Suppressor macrophage (primary cell): ENCODE measurements around the gene POC5.
"Not testable (repeated sequence)": the region's sequence is repeated elsewhere in the genome, so short reads cannot be mapped to it uniquely, and the experiment has no call there.

Experiments used
- DNase-seq, 4 experiments: peaks; one replicate each; pipeline ENCODE4 v3.0.0-alpha.2; 2020 to 2022

The POC5 gene

DNA sequence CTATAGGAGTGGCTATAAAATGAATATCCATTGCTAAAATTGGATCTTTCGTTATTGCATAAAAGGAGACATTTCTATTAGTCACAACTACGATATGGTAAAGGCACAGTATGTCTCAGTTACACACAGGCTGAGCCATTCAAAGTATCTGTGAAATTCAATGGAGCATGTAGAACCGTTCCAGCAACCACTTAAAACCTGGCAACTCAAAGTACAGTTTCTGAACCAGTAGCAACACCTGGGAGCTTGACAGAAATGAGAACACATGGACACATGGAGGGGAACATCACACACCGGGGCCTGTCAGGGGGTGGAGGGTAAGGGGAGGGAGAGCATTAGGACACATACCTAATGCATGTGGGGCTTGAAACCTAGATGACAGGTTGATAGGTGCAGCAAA lies 15.4 kb downstream of the POC5 start:
- no peak for DNase-seq

DNA sequence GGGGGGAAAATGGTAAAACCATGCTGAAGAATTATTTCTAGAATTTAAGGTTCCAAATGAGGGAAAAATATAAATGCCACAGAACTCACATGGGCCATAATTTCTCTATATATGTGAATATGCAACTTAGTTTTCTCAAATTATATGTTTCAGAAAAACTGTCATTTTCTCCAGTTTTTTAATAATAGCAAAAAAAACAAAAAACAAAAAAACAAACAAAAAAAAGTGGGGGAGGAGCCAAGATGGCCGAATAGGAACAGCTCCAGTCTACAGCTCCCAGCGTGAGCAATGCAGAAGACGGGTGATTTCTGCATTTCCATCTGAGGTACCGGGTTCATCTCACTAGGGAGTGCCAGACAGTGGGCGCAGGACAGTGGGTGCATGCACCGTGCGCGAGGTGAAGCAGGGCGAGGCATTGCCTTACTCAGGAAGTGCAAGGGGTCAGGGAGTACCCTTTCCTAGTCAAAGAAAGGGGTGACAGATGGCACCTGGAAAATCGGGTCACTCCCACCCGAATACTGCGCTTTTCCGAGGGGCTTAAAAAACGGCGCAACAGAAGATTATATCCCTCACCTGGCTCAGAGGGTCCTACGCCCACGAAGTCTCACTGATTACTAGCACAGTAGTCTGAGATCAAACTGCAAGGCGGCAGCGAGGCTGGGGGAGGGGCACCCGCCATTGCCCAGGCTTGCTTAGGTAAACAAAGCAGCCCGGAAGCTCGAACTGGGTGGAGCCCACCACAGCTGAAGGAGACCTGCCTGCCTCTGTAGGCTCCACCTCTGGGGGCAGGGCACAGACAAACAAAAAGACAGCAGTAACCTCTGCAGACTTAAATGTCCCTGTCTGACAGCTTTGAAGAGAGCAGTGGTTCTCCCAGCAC lies 21.5 kb downstream of the POC5 start:
- not testable (repeated sequence) for DNase-seq

DNA sequence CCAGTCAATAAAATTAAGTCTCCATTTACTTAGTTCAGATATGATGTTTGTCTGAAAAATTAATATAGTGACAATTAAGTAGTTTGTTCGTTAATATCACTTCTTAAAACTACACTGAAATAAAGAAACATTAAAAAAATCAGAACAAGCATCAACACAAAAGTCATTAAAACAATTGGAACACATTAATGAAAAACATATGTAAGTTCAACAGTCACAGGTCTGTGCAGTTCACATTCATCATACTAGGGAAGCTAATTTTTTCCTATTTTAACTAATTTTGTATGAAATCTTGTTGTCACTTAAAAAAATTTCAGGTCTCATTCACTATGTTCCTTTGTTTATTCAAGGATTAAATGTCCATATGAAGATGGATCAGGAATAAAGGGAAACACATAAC lies 22.5 kb downstream of the POC5 start:
- DNase-seq: no peak

DNA sequence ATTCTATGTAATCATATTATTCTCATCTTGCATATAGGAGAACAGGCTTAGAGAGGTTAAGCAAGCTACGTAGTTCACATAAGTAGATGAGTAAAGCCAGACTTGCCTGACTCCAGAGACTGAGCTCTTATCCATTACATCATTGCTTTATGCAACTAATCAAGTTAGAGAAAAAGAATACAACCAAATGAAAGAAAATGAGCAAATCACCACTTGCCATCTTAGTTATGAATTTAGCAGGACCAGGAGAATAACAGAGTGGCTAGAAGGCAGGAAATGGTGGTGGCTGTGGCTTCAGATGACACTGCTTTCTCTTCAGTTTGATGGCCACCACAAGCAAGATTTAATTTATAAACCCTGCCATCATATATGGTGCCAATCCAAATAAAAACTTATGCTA lies 26.6 kb downstream of the POC5 start:
- DNase-seq: no peak

DNA sequence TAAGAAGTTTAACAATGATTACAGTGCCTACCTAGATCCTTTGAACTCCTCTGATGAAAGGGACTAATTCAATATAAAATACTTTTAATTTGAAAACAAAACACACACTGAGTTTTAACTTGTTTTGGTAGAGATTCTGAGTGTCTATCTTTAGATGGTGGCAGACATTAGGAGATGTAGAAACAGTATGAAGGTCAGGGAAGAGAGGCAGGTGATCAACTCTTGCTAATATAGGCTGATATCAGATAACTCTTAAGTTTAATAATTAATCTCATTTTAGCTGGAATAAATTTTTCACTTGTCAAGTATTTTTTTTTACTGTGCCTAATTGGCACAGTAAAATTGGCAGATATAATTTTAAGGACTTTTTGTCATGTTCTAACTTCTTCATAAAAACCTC lies 30.8 kb downstream of the POC5 start:
- DNase-seq: no peak

DNA sequence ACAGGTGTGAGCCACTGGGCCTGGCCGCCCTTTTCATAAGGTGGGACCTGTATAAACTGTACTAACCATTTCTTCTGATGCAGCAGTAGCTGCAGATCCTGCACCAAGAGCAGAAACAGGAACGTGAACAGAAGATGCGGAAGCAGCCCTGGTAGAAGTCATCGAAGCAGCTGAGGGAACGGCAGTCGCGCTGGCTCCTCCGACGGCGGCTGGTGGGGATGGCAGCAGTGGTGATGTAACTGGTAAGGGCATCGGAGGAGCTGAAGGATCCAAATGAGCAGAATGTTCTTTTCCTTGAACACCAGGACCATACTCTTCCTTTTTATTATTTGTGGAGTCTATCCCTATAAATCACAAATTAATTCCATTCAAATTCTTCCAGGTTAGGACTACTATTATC lies 32.1 kb downstream of the POC5 start:
- no peak for DNase-seq

DNA sequence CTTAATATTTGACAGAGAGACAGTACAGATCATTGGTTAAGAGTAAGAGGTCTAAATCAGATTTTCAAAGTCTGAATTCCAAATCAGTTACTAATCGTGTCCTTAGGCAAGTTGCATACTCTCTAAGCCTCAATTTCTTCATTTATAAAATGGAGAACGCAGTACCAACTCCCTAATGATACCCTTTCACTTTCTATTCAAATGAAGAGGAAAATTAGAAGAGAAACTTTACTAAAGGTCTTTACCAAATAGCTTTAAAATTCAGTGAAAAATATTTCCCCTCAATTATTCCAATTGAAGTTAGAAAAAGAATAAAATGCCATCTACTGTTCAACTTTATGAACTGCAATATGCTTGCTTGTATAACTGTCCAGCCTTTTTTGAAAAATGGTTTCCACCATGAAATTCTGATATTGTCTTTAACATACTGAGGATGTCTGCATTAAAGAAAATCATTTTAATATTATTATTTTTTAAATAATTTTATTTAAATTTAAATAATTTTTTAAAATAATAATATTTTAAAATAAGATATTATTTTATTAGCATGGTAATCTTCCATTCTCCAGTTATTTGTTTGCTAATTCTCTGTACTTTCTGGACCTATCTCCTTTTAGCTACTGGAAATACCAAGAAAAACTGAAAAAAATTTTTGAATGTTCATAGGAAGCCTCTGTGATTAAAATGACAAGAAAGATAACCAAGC lies 36.0 kb downstream of the POC5 start:
- DNase-seq: peak in 2 of 4 experiments; percentile 67 to 74

DNA sequence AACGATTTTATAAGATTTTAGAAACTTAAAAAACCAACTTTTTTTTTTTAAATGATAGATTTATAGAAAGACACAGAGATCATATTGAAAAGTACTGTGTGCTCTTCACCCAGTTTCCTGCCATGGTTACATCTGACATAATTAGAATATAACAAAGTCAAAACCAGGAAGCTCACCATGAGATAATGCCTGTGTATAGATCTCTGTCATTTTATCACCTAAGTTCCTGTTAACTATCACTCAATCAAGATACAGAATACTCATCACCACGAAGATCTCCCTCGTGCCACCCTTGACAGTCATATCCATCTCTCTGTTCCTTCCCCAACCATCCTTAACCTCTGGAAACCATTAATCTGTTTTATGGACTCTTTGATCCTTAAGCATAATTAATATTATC lies 39.1 kb downstream of the POC5 start:
- peak in 1 of 4 experiments; percentile 24 for DNase-seq

DNA sequence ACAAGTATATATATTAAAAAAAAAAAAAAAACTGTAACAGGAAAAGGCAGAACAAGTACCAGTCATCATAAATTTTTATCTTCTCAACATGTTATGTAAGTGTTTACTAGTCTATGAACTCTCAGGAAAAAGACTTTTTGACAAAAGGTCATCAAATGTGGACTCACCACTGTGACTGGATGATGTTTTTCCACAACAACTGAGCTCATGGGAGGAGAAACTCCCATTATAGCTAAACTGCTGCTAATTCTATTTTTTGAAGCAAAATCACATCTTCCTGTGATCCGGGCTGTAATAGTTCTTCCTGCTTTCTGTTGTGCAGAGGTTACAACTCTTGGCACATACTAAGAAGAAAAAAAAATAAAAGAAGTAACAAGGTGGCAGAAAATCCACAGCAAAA lies 39.6 kb downstream of the POC5 start:
- DNase-seq: peak in 2 of 4 experiments; percentile 9 to 30

DNA sequence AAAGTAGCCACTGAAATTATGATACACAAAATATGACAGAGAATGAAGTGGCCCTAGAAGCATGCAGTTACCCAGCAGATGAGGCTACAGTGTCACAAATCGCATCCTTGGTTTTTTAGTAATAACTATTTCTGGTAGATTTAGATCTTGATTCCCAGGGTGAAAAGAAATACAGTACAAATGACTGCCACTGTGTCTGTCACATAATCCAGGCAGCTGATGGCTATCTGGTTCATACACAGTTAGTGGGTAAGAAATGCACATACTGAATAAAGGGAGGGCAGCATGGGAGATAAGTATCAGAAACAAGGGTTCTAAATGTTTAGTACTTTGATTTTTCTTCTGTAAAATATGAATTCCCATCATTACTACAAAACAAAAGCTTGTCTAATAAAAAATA lies 41.5 kb downstream of the POC5 start:
- no peak for DNase-seq

DNA sequence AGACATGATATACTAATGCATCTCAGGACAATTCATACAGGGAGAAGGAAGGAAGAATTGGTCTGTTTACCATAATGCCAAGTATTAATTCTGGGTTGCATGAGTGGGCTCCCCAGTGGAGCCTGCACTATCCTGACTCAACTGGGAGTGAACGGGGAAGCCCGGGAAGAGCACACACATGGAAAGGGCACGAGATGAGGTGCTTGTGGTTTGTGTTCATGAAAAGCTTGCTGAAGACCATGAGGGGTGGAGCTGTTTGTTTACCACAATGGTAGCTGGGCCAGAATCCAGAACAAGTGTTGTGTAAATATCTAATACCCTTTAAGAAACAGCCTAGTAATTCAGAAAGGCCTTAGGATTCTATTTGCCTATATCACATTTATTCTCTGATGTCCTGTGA lies 44.6 kb downstream of the POC5 start:
- DNase-seq: no peak

DNA sequence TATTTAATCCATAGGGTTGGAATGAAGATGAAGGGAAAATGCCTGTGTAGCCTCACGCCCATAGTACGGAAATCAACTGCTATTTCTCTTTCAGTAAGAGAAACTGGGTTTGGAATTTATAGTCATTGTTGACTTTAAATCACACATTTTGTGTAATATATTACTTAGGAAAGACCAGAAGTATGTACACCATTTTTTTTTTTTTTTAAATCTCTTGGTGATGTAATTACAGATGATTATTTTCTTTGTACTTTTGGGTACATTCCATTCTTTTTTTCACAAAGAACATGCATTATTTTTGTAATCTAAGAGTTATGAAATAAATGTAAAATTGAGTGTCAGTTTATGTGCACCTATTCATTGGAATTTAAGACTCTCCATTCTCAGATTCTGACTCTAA lies 45.7 kb downstream of the POC5 start:
- DNase-seq: no peak

DNA sequence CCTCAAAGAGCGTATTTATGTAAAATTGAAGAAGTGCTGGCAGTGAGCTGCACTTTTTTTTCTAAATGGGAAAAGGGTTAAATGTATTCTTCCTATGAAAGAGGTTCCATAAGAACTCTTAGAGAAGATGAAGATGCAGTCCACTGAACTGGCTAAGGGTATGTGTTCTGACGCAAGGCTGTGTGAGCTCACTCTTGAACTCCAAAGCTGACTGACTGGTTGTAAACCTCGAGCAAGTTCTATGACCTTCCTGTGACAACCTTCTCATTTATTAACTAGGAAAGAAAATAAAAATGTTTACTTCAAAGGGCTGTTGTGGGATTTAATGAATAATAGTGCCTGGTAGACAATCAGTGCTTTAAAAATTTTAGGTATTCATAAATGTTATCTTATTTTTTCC lies 46.7 kb downstream of the POC5 start:
- DNase-seq: no peak

DNA sequence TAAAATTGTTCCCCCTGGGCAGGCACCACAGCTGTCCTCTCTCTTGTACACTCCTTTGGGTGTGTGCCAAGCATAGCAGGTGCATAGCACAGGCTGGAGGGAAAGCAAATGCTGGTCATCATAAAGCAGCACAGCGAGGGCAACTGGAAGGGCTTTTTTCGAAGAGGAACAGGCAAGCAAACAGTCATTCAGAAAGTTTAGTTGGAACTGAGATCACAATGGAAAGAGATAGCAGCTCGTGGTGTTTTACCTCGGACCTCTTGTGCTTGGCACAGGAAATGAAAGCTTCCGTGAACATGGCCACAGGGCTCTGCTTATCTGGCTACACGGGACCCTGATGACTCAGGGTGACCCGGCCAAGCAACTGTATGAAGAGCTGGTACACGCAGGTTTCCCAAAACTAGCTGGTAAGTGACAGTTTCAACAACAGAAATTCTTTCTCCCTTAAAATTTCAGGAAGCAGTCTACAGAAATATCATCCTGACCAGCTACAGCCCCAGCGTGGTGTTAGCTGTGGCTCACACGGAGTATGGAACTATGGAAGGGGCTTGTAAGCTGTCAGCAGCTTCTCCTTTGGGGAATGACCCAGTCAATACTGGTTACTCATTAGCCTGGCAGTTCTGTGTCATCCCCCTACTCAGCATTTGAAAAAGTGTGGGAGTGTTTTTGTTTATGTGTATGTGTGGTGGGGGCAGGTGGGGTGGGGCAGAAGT lies 48.1 kb downstream of the POC5 start:
- peak; percentile 62 to 84 (median 71) for DNase-seq

DNA sequence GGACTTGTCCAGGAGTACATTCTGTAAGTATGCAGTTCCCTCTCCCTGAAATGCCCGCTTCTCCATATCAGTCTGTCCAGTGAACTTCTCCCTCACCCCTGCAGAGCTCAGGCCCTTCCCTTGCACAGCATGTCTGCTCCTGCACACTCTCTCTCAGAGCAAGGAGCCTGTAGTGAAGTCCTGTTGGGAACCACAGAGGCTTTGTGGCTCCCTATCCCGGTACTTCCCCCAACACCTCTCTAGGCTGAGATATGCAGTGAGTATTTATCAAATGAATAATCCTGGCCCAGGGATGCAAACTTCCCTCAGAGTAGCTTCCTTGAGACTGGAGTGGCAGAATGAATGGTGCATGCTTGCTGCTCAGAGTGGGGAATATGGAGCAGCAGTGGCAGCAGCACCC lies 48.8 kb downstream of the POC5 start:
- peak; percentile 18 to 46 (median 38) for DNase-seq

DNA sequence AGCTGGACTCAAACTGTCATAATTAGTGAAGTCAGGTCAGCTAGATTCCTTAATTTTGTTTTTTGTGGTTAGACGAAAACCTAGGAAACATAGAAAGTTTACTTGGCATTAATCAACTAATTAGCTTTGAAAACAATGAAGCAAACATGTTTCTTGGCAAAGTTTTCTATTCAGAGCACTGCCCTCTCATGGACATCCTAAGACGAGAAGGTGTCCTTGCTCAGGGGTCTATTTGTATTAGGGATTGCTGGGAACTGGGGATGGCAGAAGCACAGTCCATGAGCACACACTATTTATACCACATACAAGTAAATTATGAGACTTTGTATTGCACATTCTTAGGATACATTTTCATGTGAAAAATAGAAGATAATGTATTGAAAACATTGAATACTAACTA lies 49.7 kb downstream of the POC5 start:
- DNase-seq: no peak

DNA sequence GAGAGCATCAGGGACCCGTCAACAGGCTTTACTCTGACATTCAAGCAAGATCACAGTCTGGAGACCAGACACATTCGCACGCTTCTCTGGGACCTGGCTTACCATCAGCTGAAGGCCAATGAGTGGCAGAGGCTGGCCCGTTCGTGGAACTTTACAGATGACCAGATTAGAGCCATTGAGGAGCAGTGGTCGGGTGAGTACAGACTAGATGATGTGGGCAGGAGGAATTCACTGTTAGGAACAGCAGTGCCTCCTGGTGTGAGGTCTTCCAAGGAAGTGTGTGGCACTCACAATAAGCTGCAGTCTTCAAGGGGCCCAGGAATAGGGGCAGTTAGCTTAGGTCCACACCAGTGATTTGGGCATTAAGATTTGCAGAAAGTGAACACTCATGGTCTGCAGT lies 50.4 kb downstream of the POC5 start:
- no peak for DNase-seq

DNA sequence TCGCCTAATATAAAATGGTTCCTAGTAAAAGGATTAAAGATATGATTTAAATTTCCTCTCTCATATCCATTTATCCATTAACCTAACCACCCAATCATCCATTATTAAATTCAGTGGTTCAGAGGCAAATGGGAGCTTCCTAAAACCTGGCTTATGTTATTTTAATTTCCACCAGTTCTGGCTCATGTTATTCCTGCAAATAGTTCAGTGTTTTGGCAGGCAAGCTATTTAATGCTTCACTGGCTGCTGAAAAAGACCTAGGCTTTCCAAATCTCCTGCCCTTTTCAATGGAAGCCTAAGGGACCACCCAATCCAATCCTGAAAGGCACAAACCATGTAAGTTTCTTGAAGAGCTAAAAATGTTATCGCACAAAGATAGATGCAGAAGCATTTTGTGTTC lies 52.3 kb downstream of the POC5 start:
- no peak for DNase-seq

DNA sequence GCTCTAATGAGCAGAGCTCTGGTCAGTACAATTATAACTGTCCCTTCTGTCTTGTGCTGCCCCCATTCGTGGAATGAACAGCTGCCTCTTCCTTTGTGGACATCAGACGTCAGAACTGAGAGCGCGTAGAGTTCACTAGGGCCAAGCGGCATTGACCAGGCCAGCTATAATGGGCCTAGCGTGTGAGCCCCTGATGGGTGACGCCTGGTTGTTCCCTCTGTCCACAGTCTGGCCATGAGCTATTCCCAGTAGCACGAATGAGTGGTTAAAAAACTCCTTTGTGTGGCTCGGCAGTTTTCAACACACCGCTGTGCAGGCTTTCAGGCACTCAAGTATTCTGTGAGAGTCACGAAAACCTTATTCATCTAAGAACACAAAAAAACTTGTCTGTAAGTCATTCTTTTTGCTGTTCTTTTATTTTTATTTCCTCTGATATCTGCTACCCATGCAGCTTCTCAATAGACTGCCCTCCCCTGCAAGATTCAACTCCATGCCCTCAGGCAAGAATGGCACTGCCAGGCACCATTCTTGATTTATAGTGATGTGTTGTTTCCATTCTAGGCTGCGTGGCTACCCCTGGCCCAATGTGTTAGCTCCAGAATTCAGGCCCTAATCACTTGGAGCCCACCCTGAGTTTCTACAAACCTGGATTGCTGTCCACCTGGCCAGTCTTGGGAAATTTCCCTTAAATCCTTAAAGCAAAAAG lies 53.5 kb downstream of the POC5 start:
- DNase-seq: no peak

DNA sequence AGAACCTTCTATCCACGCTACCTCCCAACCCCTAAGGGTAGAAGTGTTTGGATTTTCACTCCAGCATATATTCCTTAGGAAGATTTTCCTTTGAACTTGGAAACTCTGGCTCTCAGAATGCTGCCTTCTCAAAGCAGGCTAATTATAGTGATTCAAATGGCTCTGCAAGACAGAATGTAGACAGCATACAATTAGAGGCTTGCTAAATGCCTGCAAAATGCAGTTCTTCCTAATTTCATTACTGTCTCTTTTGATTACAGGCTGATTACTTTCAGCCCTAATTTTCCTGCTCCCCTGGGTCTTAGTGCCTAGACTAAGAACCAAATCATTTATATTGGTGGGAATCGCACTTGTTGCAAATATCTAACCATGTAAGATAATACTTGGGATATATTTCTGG lies 55.2 kb downstream of the POC5 start:
- no peak for DNase-seq

DNA sequence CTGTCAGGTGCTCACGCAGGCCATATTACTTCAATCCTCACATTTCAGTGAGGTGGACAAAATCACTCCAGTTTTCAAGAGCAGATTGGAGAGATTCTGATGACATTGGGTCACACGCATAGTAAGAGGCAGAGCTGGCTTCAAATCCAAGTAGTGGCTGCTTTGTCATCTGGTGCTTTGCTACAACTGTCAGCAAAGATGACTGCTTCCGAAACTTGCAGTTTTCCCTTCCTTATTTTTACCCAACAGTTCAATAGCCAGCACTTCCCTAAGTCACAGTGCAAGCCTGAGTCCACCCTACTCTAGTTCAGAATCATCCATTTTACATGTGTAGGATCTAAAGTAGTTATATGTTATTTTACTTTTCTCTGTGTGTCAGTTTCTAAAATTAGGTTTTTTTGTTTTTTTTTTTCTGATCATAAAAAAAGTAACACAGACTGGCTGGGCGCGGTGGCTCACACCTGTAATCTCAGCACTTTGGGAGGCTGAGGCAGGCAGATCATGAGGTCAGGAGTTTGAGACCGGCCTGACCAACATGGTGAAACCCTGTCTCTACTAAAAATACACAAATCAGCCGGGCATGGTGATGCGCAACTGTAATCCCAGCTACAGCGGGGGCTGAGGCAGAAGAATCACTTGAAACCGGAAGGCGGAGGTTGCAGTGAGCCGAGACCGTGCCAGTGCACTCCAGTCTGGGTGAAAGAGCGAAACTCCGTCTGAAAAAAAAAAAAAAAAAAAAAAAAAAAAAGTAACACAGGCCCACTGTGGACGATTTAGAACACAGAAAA lies 56.4 kb downstream of the POC5 start:
- peak; percentile 70 to 89 (median 82) for DNase-seq
